GM18499 (cell line): ENCODE measurements around the gene CALHM3.

Source experiments
- ATAC-seq: cut with Tn5 transposase; IDR thresholded peaks from one replicate; pipeline ENCODE4 v1.9.1; 2021; ENCODE audit warnings: moderate number of reproducible peaks; ENCODE audit not compliant: insufficient read depth, unreplicated experiment

The CALHM3 gene

GRCh38 chr10:103451831-103452505 is 27.1 kb downstream of the CALHM3 start, which contains the start of gene CALHM2:
TSS of gene CALHM2 (minus strand) at chr10:103452370. CDS start at chr10:103449941, 2,429 bp downstream.
- ATAC-seq, result no peak

GRCh38 chr10:103451091-103451813 is 27.8 kb downstream of the CALHM3 start:
- ATAC-seq, result no peak

- ATAC-seq, result no peak
Observed at GRCh38 chr10:103450201-103450695, 28.8 kb downstream of the CALHM3 start.

- no peak for ATAC-seq
Observed at GRCh38 chr10:103449208-103450144, 29.6 kb downstream of the CALHM3 start.

- no peak for ATAC-seq
Observed at GRCh38 chr10:103448746-103449145, 30.3 kb downstream of the CALHM3 start.

GRCh38 chr10:103447187-103447586 is 31.9 kb downstream of the CALHM3 start:
- no peak for ATAC-seq

GRCh38 chr10:103445767-103446567 is 33.1 kb downstream of the CALHM3 start:
- no peak for ATAC-seq

- no peak for ATAC-seq
Observed at GRCh38 chr10:103445366-103445765, 33.7 kb downstream of the CALHM3 start.

GRCh38 chr10:103444478-103444877 is 34.6 kb downstream of the CALHM3 start:
- no peak for ATAC-seq

- ATAC-seq, result no peak
Observed at GRCh38 chr10:103443475-103444185, 35.4 kb downstream of the CALHM3 start.

- ATAC-seq, result no peak
Observed at GRCh38 chr10:103442031-103442461, 37.0 kb downstream of the CALHM3 start.

- ATAC-seq, result no peak
Observed at GRCh38 chr10:103441611-103442010, 37.4 kb downstream of the CALHM3 start.

GRCh38 chr10:103441206-103441605 is 37.8 kb downstream of the CALHM3 start:
- ATAC-seq, result no peak

- ATAC-seq, result no peak
Observed at GRCh38 chr10:103440416-103440815, 38.6 kb downstream of the CALHM3 start.

GRCh38 chr10:103439776-103440175 is 39.3 kb downstream of the CALHM3 start:
- no peak for ATAC-seq

GRCh38 chr10:103433858-103434257 is 45.2 kb downstream of the CALHM3 start:
- no peak for ATAC-seq

GRCh38 chr10:103431902-103432301 is 47.1 kb downstream of the CALHM3 start:
- no peak for ATAC-seq

- ATAC-seq, result no peak
Observed at GRCh38 chr10:103429647-103430046, 49.4 kb downstream of the CALHM3 start.
